GM23338 (cell line): Measurements from ENCODE around the gene FILIP1L. TPM values are rescaled to one million over a fixed set of nuclear protein-coding genes. Genes with fewer than 3 reads are reported as not detected.

ENCODE experiments used
- ATAC-seq: fragments of 200-7000 bp; cut with Tn5 transposase; 3 replicates; pipeline ENCODE4 v1.9.1; 2020
- DNase-seq: peaks from one replicate; pipeline ENCODE4 v3.0.0-alpha.2; 2015; ENCODE audit warnings: low spot score
- H2AFZ ChIP-seq: fragments of 200-600 bp; sonication (generic); 2 replicates; pipeline ENCODE4 v1.8.0; 2016; ENCODE audit warnings: antibody characterized with exemption, mild to moderate bottlenecking, moderate library complexity
- H3F3A ChIP-seq: fragments of 200-600 bp; sonication (generic); replicated peaks from 2 replicates; pipeline ENCODE4 v1.8.0; 2017; ENCODE audit warnings: antibody characterized with exemption, mixed run types, low read depth
- H3K27ac ChIP-seq: fragments of 200-600 bp; sonication (generic); 2 replicates; pipeline ENCODE4 v1.6.1; 2016; ENCODE audit warnings: low read depth
- H3K27me3 ChIP-seq: fragments of 200-600 bp; sonication (generic); 2 replicates; pipeline ENCODE4 v1.8.0; 2016; ENCODE audit warnings: mild to moderate bottlenecking, mixed run types, moderate library complexity; ENCODE audit not compliant: insufficient read depth
- H3K36me3 ChIP-seq: fragments of 200-600 bp; sonication (generic); 2 replicates; pipeline ENCODE4 v1.8.0; 2016; ENCODE audit warnings: mild to moderate bottlenecking; ENCODE audit not compliant: insufficient read depth
- H3K4me1 ChIP-seq: fragments of 200-600 bp; sonication (generic); 2 replicates; pipeline ENCODE4 v1.8.0; 2016; ENCODE audit warnings: mild to moderate bottlenecking, moderate library complexity; ENCODE audit not compliant: insufficient read depth
- H3K4me2 ChIP-seq: fragments of 200-600 bp; sonication (generic); 2 replicates; pipeline ENCODE4 v1.7.1; 2017; ENCODE audit warnings: mixed run types
- H3K4me3 ChIP-seq: fragments of 200-600 bp; sonication (generic); 2 replicates; pipeline ENCODE4 v1.6.1; 2016; ENCODE audit warnings: mixed run types
- H3K79me2 ChIP-seq: fragments of 200-600 bp; sonication (generic); replicated peaks from 2 replicates; pipeline ENCODE4 v1.8.0; 2017; ENCODE audit warnings: mild to moderate bottlenecking; ENCODE audit not compliant: insufficient read depth
- H3K9me2 ChIP-seq: fragments of 200-600 bp; sonication (generic); 2 replicates; pipeline ENCODE4 v1.8.0; 2017; ENCODE audit not compliant: insufficient read depth
- H4K20me1 ChIP-seq: fragments of 200-600 bp; sonication (generic); replicated peaks from 2 replicates; pipeline ENCODE4 v1.8.0; 2017; ENCODE audit warnings: mild to moderate bottlenecking; ENCODE audit not compliant: insufficient read depth
- H3K27ac Mint-ChIP-seq: 2 replicates; pipeline ENCODE4 v1.8.0; 2020; ENCODE audit warnings: inconsistent platforms, mild to moderate bottlenecking, moderate library complexity, mixed read lengths
- H3K27me3 Mint-ChIP-seq: 3 replicates; pipeline ENCODE4 v1.8.0; 2022; ENCODE audit warnings: low read depth, mild to moderate bottlenecking, moderate library complexity, mixed read lengths, inconsistent platforms; ENCODE audit not compliant: insufficient read depth, poor library complexity
- H3K36me3 Mint-ChIP-seq: 3 replicates; pipeline ENCODE4 v1.8.0; 2021; ENCODE audit warnings: low read depth, mild to moderate bottlenecking, inconsistent platforms, moderate library complexity, mixed read lengths
- H3K4me1 Mint-ChIP-seq: 3 replicates; pipeline ENCODE4 v1.8.0; 2020; ENCODE audit warnings: mild to moderate bottlenecking, inconsistent platforms, mixed read lengths
- H3K4me3 Mint-ChIP-seq: 3 replicates; pipeline ENCODE4 v1.8.0; 2021; ENCODE audit warnings: moderate library complexity, mild to moderate bottlenecking, inconsistent platforms, mixed read lengths
- H3K9me3 Mint-ChIP-seq: 3 replicates; pipeline ENCODE4 v1.8.0; 2020; ENCODE audit warnings: moderate library complexity, mild to moderate bottlenecking, inconsistent platforms, mixed read lengths
- CREB1 ChIP-seq: fragments of 250-450 bp; sonication (Bioruptor Pico); IDR thresholded peaks from 2 replicates; pipeline ENCODE4 v1.5.0; 2020; ENCODE audit warnings: low read depth, mild to moderate bottlenecking, moderate library complexity
- CTCF ChIP-seq, 2 experiments: fragments of 200-600 bp in 1 of 2; sonication (generic) in 1 of 2; conservative IDR thresholded peaks; 2 replicates each; pipeline versions ENCODE4 v1.5.1 to v1.6.1; 2016 to 2017; ENCODE audit warnings: antibody characterized with exemption in 2 of 2, low read depth in 2 of 2, mild to moderate bottlenecking in 2 of 2, moderate library complexity in 1 of 2
- ETS1 ChIP-seq: IDR thresholded peaks from 2 replicates; pipeline ENCODE4 v1.6.1; 2016; ENCODE audit warnings: antibody characterized with exemption
- JUNB ChIP-seq: IDR thresholded peaks from one replicate; pipeline ENCODE4 v1.6.1; 2016; ENCODE audit warnings: antibody characterized with exemption; ENCODE audit not compliant: unreplicated experiment
- NANOG ChIP-seq: IDR thresholded peaks from 2 replicates; pipeline ENCODE4 v1.6.1; 2016; ENCODE audit warnings: antibody characterized with exemption, borderline replicate concordance
- POLR2AphosphoS5 ChIP-seq: IDR thresholded peaks from 2 replicates; pipeline ENCODE4 v1.6.1; 2016; ENCODE audit warnings: antibody characterized with exemption, low read depth
- STAT1 ChIP-seq: IDR thresholded peaks from one replicate; pipeline ENCODE4 v1.6.1; 2016; ENCODE audit warnings: antibody characterized with exemption; ENCODE audit not compliant: unreplicated experiment
- ZNF114 ChIP-seq: fragments of 250-450 bp; sonication (Bioruptor Pico); IDR thresholded peaks from 2 replicates; pipeline ENCODE4 v1.5.0; 2020; ENCODE audit warnings: mild to moderate bottlenecking, moderate library complexity
- ZNF331 ChIP-seq: fragments of 250-450 bp; sonication (Bioruptor Pico); IDR thresholded peaks from 2 replicates; pipeline ENCODE4 v1.5.0; 2020; ENCODE audit warnings: low read depth, mild to moderate bottlenecking, moderate library complexity
- polyA plus RNA-seq: library from polyadenylated mRNA; unstranded; fragments of >200 nt; fragmentation: Nextera tagmentation; extraction: Ambion mirVana; gene quantifications from 2 replicates; pipeline ENCODE4 v1.2.1, GENCODE V29; 2016
- total RNA-seq: library from RNA; depleted of rRNA; stranded (reverse); fragments of >200 nt; shearing (Covaris generic); gene quantifications from 2 replicates; pipeline ENCODE4 v1.2.3, GENCODE V29; 2014
- TF ChIP-seq, protein P1 (sequence below): IDR thresholded peaks from one replicate; pipeline ENCODE4 v1.6.1; 2018; ENCODE audit warnings: antibody characterized with exemption; ENCODE audit not compliant: unreplicated experiment

The FILIP1L gene
- total and polyA plus RNA-seq, 2 experiments from 2014 or later: 1.6 TPM; not detected in 1

GRCh38 chr3:99817047-99817436 is 297.3 kb downstream of the FILIP1L start (continued):
- TF ChIP-seq CTCF (conservative IDR thresholded peaks at IDR 0.05; ENCODE audit: low read depth in 2 of 2): no peak
- no peak for TF ChIP-seq ETS1
- no peak for TF ChIP-seq POLR2AphosphoS5
- TF ChIP-seq, protein P1, sequence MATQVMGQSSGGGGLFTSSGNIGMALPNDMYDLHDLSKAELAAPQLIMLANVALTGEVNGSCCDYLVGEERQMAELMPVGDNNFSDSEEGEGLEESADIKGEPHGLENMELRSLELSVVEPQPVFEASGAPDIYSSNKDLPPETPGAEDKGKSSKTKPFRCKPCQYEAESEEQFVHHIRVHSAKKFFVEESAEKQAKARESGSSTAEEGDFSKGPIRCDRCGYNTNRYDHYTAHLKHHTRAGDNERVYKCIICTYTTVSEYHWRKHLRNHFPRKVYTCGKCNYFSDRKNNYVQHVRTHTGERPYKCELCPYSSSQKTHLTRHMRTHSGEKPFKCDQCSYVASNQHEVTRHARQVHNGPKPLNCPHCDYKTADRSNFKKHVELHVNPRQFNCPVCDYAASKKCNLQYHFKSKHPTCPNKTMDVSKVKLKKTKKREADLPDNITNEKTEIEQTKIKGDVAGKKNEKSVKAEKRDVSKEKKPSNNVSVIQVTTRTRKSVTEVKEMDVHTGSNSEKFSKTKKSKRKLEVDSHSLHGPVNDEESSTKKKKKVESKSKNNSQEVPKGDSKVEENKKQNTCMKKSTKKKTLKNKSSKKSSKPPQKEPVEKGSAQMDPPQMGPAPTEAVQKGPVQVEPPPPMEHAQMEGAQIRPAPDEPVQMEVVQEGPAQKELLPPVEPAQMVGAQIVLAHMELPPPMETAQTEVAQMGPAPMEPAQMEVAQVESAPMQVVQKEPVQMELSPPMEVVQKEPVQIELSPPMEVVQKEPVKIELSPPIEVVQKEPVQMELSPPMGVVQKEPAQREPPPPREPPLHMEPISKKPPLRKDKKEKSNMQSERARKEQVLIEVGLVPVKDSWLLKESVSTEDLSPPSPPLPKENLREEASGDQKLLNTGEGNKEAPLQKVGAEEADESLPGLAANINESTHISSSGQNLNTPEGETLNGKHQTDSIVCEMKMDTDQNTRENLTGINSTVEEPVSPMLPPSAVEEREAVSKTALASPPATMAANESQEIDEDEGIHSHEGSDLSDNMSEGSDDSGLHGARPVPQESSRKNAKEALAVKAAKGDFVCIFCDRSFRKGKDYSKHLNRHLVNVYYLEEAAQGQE: no peak
- TF ChIP-seq NANOG: no peak
- no peak for TF ChIP-seq CREB1

DNA sequence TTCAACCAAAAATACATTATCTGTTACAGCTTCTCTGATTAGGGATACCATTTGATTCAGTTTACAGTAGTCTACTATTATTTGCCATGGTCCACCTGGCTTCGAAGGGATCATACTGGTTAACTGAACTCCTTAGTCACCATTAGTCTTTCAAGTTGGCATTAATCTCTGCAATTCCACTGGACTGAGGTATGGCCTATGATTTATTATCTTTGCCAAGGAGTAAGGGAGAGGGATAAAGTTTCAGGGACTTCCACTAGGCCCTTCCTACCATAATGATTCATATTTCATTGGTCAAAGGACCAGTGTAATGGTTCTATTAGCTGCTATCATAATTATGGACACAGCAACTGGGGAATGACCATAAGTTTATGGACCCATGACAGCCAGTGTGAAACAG is 303.9 kb downstream of the FILIP1L start:
- no peaks in the 10 kb centered on the region for H3K4me1 ChIP-seq
- no peak overlapping the region for H3K27ac Mint-ChIP-seq
- no peaks in the 10 kb centered on the region for H3K79me2 ChIP-seq
- H3K36me3 Mint-ChIP-seq: peaks cover 11% of the 10 kb centered on the region
- H3K27ac ChIP-seq: no peak overlapping the region
- H3K4me1 Mint-ChIP-seq: no peaks in the 10 kb centered on the region
- no peaks in the 10 kb centered on the region for H3K27me3 Mint-ChIP-seq
- no peak overlapping the region for H3K4me3 ChIP-seq
- H3K4me2 ChIP-seq: no peak overlapping the region
- H3K9me3 Mint-ChIP-seq: peaks cover 14% of the 10 kb centered on the region
- no peak overlapping the region for H2AFZ ChIP-seq
- ATAC-seq: no peak
- no peaks in the 10 kb centered on the region for H3K9me2 ChIP-seq
- H3K4me3 Mint-ChIP-seq: no peak overlapping the region
- H3K27me3 ChIP-seq: no peaks in the 10 kb centered on the region
- DNase-seq: no peak
- no peaks in the 10 kb centered on the region for H3F3A ChIP-seq
- no peaks in the 10 kb centered on the region for H4K20me1 ChIP-seq
- H3K36me3 ChIP-seq: no peaks in the 10 kb centered on the region
- no peak for TF ChIP-seq CREB1
- TF ChIP-seq ETS1: no peak
- no peak for TF ChIP-seq JUNB
- TF ChIP-seq CTCF (conservative IDR thresholded peaks at IDR 0.05; ENCODE audit: low read depth in 2 of 2): no peak
- TF ChIP-seq ZNF114 (CRISPR knock-in tag): no peak
- TF ChIP-seq, protein P1: no peak
- no peak for TF ChIP-seq POLR2AphosphoS5
- no peak for TF ChIP-seq ZNF331
- TF ChIP-seq NANOG: no peak
- TF ChIP-seq STAT1: no peak
